MG63 (cell line): ENCODE data around the gene CENPH. TPM values are rescaled to one million over a fixed set of nuclear protein-coding genes. Genes with fewer than 3 reads are reported as not detected.
"Not testable (repeated sequence)": the region's sequence is repeated elsewhere in the genome, so short reads cannot be mapped to it uniquely, and the experiment has no call there.

Source experiments
- DNase-seq: peaks from one replicate; pipeline ENCODE4 v3.0.0-alpha.2; 2020
- H3K27me3 ChIP-seq: fragments of 250-450 bp; sonication (Bioruptor Pico); 2 replicates; pipeline ENCODE4 v1.5.1; 2020; ENCODE audit warnings: mild to moderate bottlenecking, moderate library complexity
- H3K36me3 ChIP-seq: fragments of 250-450 bp; sonication (Bioruptor Pico); 2 replicates; pipeline ENCODE4 v1.5.1; 2020; ENCODE audit warnings: mild to moderate bottlenecking, moderate library complexity
- H3K4me3 ChIP-seq: fragments of 250-450 bp; sonication (Bioruptor Pico); 2 replicates; pipeline ENCODE4 v1.5.1; 2020; ENCODE audit warnings: mild to moderate bottlenecking, moderate library complexity
- H3K9me3 ChIP-seq: fragments of 250-450 bp; sonication (Bioruptor Pico); 2 replicates; pipeline ENCODE4 v1.5.1; 2020; ENCODE audit warnings: mild to moderate bottlenecking, moderate library complexity
- total RNA-seq: library from RNA; depleted of rRNA; stranded (reverse); fragments of >200 nt; shearing (Covaris generic); gene quantifications from 2 replicates; pipeline ENCODE4 v1.2.3, GENCODE V29; 2014; ENCODE audit warnings: low replicate concordance; rRNA removed

CENPH gene, protein sequence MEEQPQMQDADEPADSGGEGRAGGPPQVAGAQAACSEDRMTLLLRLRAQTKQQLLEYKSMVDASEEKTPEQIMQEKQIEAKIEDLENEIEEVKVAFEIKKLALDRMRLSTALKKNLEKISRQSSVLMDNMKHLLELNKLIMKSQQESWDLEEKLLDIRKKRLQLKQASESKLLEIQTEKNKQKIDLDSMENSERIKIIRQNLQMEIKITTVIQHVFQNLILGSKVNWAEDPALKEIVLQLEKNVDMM
- total RNA-seq: 33.6 and 64.3 TPM in 2 replicates

DNA sequence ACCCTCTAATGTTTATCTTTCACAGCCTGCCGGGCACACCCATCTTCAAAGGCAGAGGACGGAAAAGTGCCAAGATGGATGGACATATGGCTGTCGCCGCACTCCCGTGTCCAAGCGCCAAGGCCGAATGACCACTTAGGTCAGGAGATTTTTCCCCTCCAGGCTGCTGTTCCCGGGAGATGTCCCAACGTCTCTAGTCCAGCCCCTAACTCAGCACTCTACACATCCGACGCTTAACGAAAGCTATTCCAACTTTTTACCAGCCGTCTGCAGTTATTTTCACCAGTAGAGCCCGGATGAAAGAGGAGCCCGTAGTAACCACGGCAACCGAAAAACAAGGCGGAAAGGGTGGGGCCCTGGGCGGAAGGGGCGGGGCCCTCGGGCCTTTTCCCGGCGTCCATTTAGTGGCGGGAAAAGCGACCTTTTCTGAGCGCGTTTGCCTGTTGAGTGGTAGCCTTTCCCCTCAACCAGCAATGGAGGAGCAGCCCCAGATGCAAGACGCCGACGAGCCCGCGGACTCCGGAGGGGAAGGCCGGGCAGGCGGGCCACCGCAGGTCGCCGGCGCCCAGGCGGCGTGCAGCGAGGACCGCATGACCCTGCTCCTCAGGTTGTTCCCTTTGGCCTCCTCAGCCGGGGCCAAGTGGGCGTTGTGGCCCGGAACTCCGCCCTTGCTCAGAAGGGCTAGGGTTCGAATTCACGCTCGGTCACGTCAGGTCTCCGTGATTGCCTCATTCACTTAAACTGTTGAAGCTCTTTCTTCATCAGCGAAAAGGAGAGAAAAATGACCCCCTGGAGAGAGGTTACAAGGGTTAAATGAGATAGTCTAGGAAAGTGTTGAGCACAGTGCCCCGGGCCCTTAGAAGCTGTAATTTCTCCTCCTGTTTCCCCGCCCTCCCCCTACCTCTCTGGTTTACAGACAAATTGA, at the start of gene CENPH:
CENPH (plus strand) TSS at position 422 of the 925 bp plus-strand sequence; CDS start at position 474, 52 bp downstream.
- Histone ChIP-seq H3K4me3 (peak within 1 kb of the TSS; percentile 96), H3K36me3 (peaks cover 8% of the 10 kb centered on the region), H3K27me3 (no peaks in the 10 kb centered on the region), H3K9me3 (no peaks in the 10 kb centered on the region)
- peak; percentile 89 for DNase-seq

DNA sequence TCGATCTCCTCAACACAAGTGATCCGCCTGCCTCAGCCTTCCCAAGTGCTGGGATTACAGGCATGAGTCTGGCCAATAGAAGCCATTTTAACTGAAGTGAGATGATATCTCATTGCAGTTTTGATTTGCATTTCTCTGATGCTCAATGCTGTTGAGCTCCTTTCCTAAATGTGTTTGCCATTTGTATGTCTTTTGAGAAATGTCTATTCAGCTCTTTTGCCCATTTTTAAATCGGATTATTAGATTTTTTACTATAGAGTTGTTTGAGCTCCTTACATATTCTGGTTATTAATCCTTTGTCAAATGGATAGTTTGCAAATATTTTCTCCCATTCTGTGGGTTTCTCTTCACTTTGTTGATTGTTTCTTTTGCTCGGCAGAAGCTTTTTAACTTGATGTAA, 49.1 kb upstream of the CENPH start:
- H3K36me3 ChIP-seq, H3K9me3 ChIP-seq, H3K27me3 ChIP-seq, H3K4me3 ChIP-seq, DNase-seq: not testable (repeated sequence)

DNA sequence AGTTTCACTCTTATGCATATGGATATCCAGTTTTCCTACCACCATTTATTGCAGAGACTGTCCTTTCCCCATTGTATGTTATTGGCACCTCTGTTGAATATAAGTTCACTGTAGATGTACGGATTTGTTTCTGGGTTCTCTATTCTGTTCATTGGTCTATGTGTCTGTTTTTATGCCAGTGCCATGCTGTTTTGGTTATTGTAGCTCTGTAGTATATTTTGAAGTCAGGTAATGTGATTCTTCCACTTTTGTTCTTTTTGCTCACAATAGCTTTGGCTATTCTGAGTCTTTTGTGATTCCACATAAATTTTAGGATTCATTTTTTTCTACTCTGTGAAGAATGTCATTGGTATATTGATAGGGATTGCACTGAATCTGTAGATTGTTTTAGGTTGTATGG, 48.6 kb upstream of the CENPH start:
- H3K9me3 ChIP-seq: no peaks in the 10 kb centered on the region

DNA sequence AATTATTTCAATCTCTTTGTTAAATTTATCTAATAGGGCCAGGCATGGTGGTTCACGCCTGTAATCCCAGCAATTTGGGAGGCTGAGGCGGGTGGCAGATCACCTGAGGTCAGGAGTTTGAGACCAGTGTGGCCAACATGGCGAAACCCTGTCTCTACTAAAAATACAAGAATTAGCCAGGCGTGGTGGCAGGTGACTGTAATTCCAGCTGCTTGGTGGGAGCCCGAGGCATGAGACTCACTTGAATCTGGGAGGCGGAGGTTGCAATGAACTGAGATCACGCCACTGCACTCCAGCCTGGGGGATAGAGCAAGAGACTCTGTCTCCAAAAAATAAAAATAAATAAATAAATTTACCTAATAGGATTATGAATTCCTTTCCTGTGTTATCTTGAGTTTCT, 40.8 kb upstream of the CENPH start:
- not testable (repeated sequence) for DNase-seq, H3K27me3 ChIP-seq, H3K36me3 ChIP-seq, H3K4me3 ChIP-seq, H3K9me3 ChIP-seq

More for the DNA sequence above, 48.6 kb upstream of the CENPH start:
- DNase-seq: no peak
- no peaks in the 10 kb centered on the region for H3K27me3 ChIP-seq
- H3K4me3 ChIP-seq: no peak overlapping the region
- no peaks in the 10 kb centered on the region; the same call in 1 of the 2 replicates for H3K36me3 ChIP-seq

DNA sequence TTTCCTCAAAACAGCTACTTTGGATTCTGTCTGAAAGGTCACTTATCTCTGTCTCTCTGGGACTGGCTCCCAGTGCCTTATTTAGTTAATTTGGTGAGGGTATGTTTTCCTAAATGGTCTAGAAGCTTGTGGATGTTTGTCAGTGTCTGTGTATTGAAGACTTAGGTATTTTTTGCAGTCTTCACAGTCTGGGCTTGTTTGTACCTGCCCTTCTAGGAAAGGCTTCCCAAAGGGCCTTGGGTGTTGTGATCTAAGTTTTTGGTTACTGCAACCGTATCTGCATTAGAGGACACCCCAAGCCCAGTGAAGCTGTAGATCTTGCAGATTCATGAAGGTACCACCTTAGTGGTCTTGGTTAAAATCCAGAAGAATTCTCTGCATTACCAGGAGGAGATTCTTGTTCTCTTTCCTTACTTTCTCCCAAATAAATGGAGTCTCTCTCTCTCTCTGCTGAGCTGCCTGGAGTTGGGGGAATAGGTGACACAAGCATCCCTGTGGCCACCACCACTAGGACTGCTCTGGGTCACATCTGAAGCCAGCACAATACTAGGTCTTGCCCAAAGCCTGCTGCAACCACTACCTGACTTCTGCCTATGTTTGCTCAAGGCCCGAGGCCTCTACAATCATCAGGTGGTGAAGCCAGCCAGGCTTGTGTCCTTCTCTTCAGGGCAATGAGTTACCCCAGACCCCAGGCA, 40.3 kb upstream of the CENPH start:
- H3K27me3 ChIP-seq: no peaks in the 10 kb centered on the region
- no peaks in the 10 kb centered on the region for H3K36me3 ChIP-seq
- DNase-seq: no peak
- H3K9me3 ChIP-seq: no peaks in the 10 kb centered on the region
- no peak overlapping the region for H3K4me3 ChIP-seq

DNA sequence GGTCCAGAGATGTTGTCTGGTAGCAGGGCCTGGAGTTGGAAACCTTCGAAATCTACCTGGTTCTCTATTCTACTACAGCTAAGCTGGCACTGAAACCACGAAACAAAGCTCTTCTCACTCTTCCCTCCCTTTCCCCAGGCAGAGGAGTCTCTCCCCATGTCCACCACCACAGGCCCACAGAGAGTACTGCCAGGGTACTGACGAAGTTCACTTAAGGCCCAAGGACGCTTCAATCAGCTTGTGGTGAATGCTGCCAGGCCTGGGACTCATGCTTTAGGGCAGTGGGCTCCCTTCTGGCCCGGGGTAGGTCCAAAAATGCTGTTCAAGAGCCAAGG, 39.7 kb upstream of the CENPH start:
- Histone ChIP-seq H3K27me3 (no peaks in the 10 kb centered on the region), H3K36me3 (no peaks in the 10 kb centered on the region), H3K9me3 (no peaks in the 10 kb centered on the region), H3K4me3 (no peak overlapping the region)
- no peak for DNase-seq

DNA sequence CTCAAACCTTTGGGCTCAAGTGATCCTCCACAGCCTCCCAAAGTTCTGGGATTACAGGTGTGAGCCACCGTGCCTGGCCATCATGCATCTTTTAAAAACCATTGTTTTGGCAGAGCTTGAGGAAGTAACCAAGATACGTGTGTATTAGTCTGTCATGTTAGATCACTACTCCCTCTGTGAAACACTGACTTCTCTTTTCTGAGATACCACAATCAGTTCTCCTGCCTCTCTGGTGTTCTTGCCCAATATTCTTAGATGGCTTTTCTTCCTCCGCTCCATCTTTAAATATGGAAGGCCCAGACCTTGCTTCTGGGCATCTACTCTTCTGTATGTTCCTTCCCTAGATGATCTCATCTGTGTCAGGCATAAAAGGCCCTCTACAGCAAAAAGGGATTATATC, 36.7 kb upstream of the CENPH start:
- H3K9me3 ChIP-seq: no peaks in the 10 kb centered on the region
- no peaks in the 10 kb centered on the region for H3K36me3 ChIP-seq
- no peak for DNase-seq
- no peak overlapping the region for H3K4me3 ChIP-seq
- no peaks in the 10 kb centered on the region for H3K27me3 ChIP-seq

DNA sequence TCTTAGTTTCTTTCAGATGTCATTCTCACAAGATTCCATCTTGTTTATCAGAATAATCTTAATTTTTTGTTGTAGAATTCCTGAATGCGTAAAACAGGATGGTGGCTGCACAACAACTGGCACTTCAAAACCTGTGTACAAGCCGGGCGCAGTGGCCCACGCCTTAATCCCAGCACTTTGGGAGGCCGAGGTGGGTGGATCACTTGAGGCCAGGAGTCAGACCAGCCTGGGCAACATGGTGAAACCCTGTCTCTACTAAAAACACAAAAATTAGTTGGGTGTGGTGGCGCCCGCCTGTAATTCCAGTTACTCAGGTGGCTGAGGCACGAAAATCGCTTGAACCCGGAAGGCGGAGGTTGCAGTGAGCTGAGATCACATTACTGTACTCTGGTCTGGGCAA, 32.9 kb upstream of the CENPH start:
- Histone ChIP-seq H3K36me3 (no peaks in the 10 kb centered on the region), H3K9me3 (no peaks in the 10 kb centered on the region), H3K27me3 (no peaks in the 10 kb centered on the region), H3K4me3 (no peak overlapping the region)
- no peak for DNase-seq

DNA sequence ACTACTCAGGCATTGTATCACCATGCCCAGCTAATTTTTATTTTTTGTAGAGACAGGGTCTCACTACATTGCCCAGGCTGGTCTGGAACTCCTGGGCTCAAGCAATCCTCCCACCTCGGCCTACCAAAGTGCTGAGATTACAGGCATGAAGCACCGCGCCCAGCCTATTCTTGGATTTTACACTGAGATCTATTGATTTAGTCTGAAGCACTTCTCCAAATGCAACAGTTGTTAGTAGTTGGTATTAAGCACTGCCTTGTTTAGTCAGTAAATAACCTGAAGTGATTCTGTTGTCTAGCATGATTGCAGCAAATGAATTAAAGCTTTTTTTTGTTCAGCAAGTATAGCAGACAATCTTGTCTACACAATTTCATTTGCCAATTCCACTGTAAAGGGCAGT, 31.3 kb upstream of the CENPH start:
- no peaks in the 10 kb centered on the region for H3K9me3 ChIP-seq
- no peak for DNase-seq
- H3K36me3 ChIP-seq: no peaks in the 10 kb centered on the region
- no peaks in the 10 kb centered on the region for H3K27me3 ChIP-seq
- no peak overlapping the region for H3K4me3 ChIP-seq

DNA sequence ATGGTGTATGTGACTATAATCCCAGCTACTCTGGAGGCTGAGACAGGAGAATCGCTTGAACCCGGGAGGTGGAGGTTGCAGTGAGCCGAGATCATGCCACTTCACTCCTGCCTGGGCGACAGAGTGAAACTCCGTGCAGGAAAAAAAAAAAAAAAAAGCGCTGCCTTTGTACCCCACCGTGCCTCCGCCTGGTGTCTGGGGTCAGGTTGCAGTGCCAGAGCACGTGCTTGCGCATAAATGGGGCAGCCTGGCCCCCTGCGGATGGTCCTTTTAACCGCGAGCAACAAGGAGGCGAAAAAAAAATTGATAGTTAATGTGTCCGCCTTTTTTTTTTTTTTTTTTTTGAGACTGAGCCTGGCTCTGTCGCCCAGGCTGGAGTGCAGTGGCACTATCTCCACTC, 28.7 kb upstream of the CENPH start:
- no peak for DNase-seq
- Histone ChIP-seq H3K4me3 (no peak overlapping the region), H3K36me3 (no peaks in the 10 kb centered on the region), H3K27me3 (no peaks in the 10 kb centered on the region), H3K9me3 (no peaks in the 10 kb centered on the region)

DNA sequence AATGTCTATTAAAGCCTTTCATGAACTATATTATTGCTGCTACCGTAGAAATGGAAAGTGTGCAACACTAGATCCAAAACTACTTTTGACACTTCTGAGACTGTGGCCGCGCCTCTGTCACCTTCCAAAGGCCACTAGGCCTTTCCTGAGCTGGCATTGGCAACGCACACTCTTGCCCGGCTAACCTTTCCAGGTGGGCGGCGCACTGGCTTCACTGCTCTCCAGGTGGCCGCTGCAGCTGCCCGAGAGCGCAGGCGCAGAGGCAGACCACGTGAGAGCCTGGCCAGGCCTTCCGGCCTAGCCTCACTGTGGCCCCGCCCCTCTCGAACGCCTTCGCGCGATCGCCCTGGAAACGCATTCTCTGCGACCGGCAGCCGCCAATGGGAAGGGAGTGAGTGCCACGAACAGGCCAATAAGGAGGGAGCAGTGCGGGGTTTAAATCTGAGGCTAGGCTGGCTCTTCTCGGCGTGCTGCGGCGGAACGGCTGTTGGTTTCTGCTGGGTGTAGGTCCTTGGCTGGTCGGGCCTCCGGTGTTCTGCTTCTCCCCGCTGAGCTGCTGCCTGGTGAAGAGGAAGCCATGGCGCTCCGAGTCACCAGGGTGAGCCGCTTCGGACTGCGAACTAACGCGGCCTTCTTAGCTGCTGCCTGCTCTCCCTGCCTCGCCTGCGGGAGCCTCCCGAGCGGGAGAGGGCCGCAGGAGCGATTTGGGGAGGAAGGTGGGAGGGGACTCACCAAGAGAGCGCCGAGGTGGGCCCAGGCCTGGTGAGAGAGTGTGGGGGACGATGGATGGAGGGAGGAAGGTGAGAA, 22.5 kb upstream of the CENPH start, which contains the start of gene CCNB1:
CCNB1 (plus strand) TSS at position 465 of the 807 bp plus-strand sequence; CDS start at position 578, 113 bp downstream.
- Histone ChIP-seq H3K27me3 (no peaks in the 10 kb centered on the region), H3K36me3 (peaks cover 44% of the 10 kb centered on the region), H3K4me3 (peak within 1 kb of the TSS; percentile 83), H3K9me3 (no peaks in the 10 kb centered on the region)
- peak; percentile 98 for DNase-seq

DNA sequence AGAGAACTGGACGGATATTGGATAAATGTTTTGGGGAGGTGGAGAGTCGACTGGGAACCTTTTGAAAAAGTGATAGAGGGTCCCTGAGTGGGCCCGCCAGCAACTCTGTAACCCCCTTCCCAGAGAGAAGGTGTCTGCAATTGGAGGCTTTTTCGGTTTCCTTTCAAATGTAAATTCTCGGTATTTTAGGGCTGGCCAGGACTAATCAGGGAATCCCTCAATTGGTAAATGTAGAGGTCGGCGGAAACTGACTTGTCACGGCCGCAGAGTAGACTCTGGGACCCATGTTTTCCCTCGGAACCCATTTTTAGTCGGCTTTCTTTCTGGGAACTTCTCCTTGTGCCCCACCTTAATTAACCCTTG, 21.9 kb upstream of the CENPH start:
- peaks cover 49% of the 10 kb centered on the region for H3K36me3 ChIP-seq
- DNase-seq: no peak

DNA sequence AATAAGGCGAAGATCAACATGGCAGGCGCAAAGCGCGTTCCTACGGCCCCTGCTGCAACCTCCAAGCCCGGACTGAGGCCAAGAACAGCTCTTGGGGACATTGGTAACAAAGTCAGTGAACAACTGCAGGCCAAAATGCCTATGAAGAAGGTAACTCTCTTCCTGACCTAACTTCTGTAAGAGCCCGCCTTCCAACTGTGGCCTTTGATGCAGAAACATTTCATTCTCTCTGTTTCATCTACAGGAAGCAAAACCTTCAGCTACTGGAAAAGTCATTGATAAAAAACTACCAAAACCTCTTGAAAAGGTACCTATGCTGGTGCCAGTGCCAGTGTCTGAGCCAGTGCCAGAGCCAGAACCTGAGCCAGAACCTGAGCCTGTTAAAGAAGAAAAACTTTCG, 21.5 kb upstream of the CENPH start:
- Histone ChIP-seq H3K36me3 (peaks cover 51% of the 10 kb centered on the region), H3K27me3 (no peaks in the 10 kb centered on the region), H3K9me3 (no peaks in the 10 kb centered on the region), H3K4me3 (peak overlapping the region; percentile 83)
- no peak for DNase-seq

More for the DNA sequence above, 21.9 kb upstream of the CENPH start:
- no peaks in the 10 kb centered on the region for H3K9me3 ChIP-seq
- no peaks in the 10 kb centered on the region for H3K27me3 ChIP-seq
- H3K4me3 ChIP-seq: peak overlapping the region; percentile 83

DNA sequence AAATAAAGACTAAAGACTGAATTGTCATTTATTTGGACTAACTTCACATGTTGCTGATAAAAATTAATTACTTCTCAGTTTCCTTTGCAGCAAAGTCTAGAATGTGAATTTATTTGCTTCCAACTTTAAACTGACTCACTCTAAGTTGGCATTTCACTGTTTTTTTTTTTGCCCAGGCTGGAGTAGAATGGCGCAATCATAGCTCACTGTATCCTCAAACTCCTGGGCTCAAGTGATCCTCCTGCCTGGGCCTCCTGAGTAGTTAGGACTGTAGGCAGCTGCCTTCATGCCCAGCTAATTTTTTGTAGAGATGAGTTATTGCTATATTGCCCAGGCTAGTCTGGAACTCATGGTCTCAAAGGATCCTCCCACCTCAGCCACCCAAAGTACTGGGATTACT, 18.9 kb upstream of the CENPH start:
- no peak for DNase-seq
- Histone ChIP-seq H3K27me3 (no peaks in the 10 kb centered on the region), H3K36me3 (peaks cover 75% of the 10 kb centered on the region)

DNA sequence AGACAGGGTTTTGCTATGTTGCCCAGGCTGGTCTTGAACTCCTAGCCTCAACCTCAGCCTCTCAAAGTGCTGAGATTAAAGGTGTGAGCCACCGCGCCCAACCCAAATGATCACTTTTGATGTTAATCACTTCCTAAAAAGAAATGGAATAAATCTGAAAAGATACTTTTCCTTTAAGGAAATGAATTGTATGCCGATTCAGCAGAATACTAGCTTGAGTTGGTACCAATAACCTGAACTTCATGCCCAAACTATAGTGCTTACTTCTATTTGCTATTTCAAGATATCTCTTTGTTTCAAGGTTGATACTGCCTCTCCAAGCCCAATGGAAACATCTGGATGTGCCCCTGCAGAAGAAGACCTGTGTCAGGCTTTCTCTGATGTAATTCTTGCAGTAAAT, 18.4 kb upstream of the CENPH start:
- no peak for DNase-seq

More for the DNA sequence above, 18.9 kb upstream of the CENPH start:
- no peak overlapping the region for H3K4me3 ChIP-seq
- H3K9me3 ChIP-seq: no peaks in the 10 kb centered on the region

DNA sequence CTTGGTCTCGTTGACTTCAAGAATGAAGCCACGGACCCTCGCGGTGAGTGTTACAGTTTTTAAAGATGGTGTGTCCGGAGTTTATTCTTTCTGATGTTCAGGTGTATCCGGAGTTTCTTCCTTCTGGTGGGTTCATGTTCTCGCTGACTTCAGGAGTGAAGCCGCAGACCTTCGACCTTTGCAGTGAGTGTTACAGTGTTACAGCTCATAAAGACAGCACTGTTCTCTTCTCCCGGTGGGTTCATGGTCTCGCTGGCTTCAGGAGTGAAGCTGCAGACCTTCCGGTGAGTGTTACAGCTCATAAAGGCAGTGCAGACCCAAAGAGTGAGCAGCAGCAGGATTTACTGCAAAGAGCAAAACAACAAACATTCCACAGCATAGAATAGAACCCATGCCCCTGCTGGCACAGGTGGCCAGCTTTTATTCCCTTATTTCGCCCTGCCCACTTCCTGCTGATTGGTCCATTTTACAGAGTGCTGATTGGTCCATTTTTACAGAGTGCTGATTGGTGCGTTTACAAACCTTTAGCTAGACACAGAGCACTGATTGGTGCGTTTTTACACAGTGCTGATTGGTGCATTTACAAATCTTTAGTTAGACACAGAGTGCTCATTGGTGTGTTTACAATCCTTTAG, 7.6 kb upstream of the CENPH start:
- H3K27me3 ChIP-seq, DNase-seq, H3K4me3 ChIP-seq, H3K9me3 ChIP-seq: not testable (repeated sequence)
- peaks cover 15% of the 10 kb centered on the region for H3K36me3 ChIP-seq

More for the DNA sequence above, 18.4 kb upstream of the CENPH start:
- Histone ChIP-seq H3K36me3 (peaks cover 78% of the 10 kb centered on the region), H3K9me3 (no peaks in the 10 kb centered on the region), H3K27me3 (no peaks in the 10 kb centered on the region), H3K4me3 (no peak overlapping the region)
